Measurements from ENCODE around the gene KCNQ1.

The KCNQ1 gene

GRCh38 chr11:2747248-2748027, 302.6 kb downstream of the KCNQ1 start:
- Histone ChIP-seq H3K9ac (ENCODE audit: low read depth in 1 of 2, low read length in 2 of 2) (no peak overlapping the region), H3K4me1 (ENCODE audit: control insufficient read depth in 2 of 2, insufficient read depth in 2 of 2, low read length in 2 of 2) (no peaks in the 10 kb centered on the region), H3K4me3 (ENCODE audit: low read length in 2 of 2) (no peak overlapping the region), H3K27me3 (ENCODE audit: control insufficient read depth in 2 of 2, insufficient read depth in 2 of 2, low read length in 2 of 2) (no peaks in the 10 kb centered on the region), H3K27ac (ENCODE audit: low read depth in 2 of 2, low read length in 2 of 2) (no peak overlapping the region), H3K9me3 (ENCODE audit: control insufficient read depth in 2 of 2, low read length in 2 of 2) (no peaks in the 10 kb centered on the region), H3K36me3 (ENCODE audit: control insufficient read depth in 2 of 2, insufficient read depth in 2 of 2, low read length in 2 of 2) (no peaks in the 10 kb centered on the region)

GRCh38 chr11:2748061-2748813, 303.4 kb downstream of the KCNQ1 start:
- no peak overlapping the region for H3K9ac ChIP-seq (ENCODE audit: low read depth in 1 of 2, low read length in 2 of 2)
- no peak overlapping the region for H3K27ac ChIP-seq (ENCODE audit: low read depth in 2 of 2, low read length in 2 of 2)
- no peaks in the 10 kb centered on the region for H3K9me3 ChIP-seq (ENCODE audit: control insufficient read depth in 2 of 2, low read length in 2 of 2)
- H3K27me3 ChIP-seq (ENCODE audit: control insufficient read depth in 2 of 2, insufficient read depth in 2 of 2, low read length in 2 of 2), result no peaks in the 10 kb centered on the region
- H3K4me3 ChIP-seq (ENCODE audit: low read length in 2 of 2), result no peak overlapping the region
- no peaks in the 10 kb centered on the region for H3K36me3 ChIP-seq (ENCODE audit: control insufficient read depth in 2 of 2, insufficient read depth in 2 of 2, low read length in 2 of 2)
- H3K4me1 ChIP-seq (ENCODE audit: control insufficient read depth in 2 of 2, insufficient read depth in 2 of 2, low read length in 2 of 2), result no peaks in the 10 kb centered on the region

- Histone ChIP-seq H3K9ac (ENCODE audit: low read depth in 1 of 2, low read length in 2 of 2) (no peak overlapping the region), H3K9me3 (ENCODE audit: control insufficient read depth in 2 of 2, low read length in 2 of 2) (no peaks in the 10 kb centered on the region), H3K27ac (ENCODE audit: low read depth in 2 of 2, low read length in 2 of 2) (no peak overlapping the region), H3K36me3 (ENCODE audit: control insufficient read depth in 2 of 2, insufficient read depth in 2 of 2, low read length in 2 of 2) (no peaks in the 10 kb centered on the region), H3K4me3 (ENCODE audit: low read length in 2 of 2) (no peak overlapping the region), H3K4me1 (ENCODE audit: control insufficient read depth in 2 of 2, insufficient read depth in 2 of 2, low read length in 2 of 2) (no peaks in the 10 kb centered on the region), H3K27me3 (ENCODE audit: control insufficient read depth in 2 of 2, insufficient read depth in 2 of 2, low read length in 2 of 2) (no peaks in the 10 kb centered on the region)
Observed at GRCh38 chr11:2748814-2749554, 304.2 kb downstream of the KCNQ1 start.

- Histone ChIP-seq H3K27ac (ENCODE audit: low read depth in 2 of 2, low read length in 2 of 2) (no peak overlapping the region), H3K9me3 (ENCODE audit: control insufficient read depth in 2 of 2, low read length in 2 of 2) (no peaks in the 10 kb centered on the region), H3K4me1 (ENCODE audit: control insufficient read depth in 2 of 2, insufficient read depth in 2 of 2, low read length in 2 of 2) (no peaks in the 10 kb centered on the region), H3K9ac (ENCODE audit: low read depth in 1 of 2, low read length in 2 of 2) (no peak overlapping the region), H3K36me3 (ENCODE audit: control insufficient read depth in 2 of 2, insufficient read depth in 2 of 2, low read length in 2 of 2) (no peaks in the 10 kb centered on the region), H3K27me3 (ENCODE audit: control insufficient read depth in 2 of 2, insufficient read depth in 2 of 2, low read length in 2 of 2) (no peaks in the 10 kb centered on the region), H3K4me3 (ENCODE audit: low read length in 2 of 2) (no peak overlapping the region)
Observed at GRCh38 chr11:2750101-2750681, 305.4 kb downstream of the KCNQ1 start.

GRCh38 chr11:2750682-2751522, 306.1 kb downstream of the KCNQ1 start:
- no peaks in the 10 kb centered on the region for H3K9me3 ChIP-seq (ENCODE audit: control insufficient read depth in 2 of 2, low read length in 2 of 2)
- H3K36me3 ChIP-seq (ENCODE audit: control insufficient read depth in 2 of 2, insufficient read depth in 2 of 2, low read length in 2 of 2), result no peaks in the 10 kb centered on the region
- H3K27ac ChIP-seq (ENCODE audit: low read depth in 2 of 2, low read length in 2 of 2), result no peak overlapping the region
- H3K4me1 ChIP-seq (ENCODE audit: control insufficient read depth in 2 of 2, insufficient read depth in 2 of 2, low read length in 2 of 2), result no peaks in the 10 kb centered on the region
- H3K27me3 ChIP-seq (ENCODE audit: control insufficient read depth in 2 of 2, insufficient read depth in 2 of 2, low read length in 2 of 2), result no peaks in the 10 kb centered on the region
- H3K4me3 ChIP-seq (ENCODE audit: low read length in 2 of 2), result no peak overlapping the region
- no peak overlapping the region for H3K9ac ChIP-seq (ENCODE audit: low read depth in 1 of 2, low read length in 2 of 2)

GRCh38 chr11:2751523-2752203, 306.9 kb downstream of the KCNQ1 start:
- H3K27me3 ChIP-seq (ENCODE audit: control insufficient read depth in 2 of 2, insufficient read depth in 2 of 2, low read length in 2 of 2), result no peaks in the 10 kb centered on the region
- no peaks in the 10 kb centered on the region for H3K36me3 ChIP-seq (ENCODE audit: control insufficient read depth in 2 of 2, insufficient read depth in 2 of 2, low read length in 2 of 2)
- no peak overlapping the region for H3K9ac ChIP-seq (ENCODE audit: low read depth in 1 of 2, low read length in 2 of 2)
- H3K9me3 ChIP-seq (ENCODE audit: control insufficient read depth in 2 of 2, low read length in 2 of 2), result no peaks in the 10 kb centered on the region
- no peaks in the 10 kb centered on the region for H3K4me1 ChIP-seq (ENCODE audit: control insufficient read depth in 2 of 2, insufficient read depth in 2 of 2, low read length in 2 of 2)
- no peak overlapping the region for H3K27ac ChIP-seq (ENCODE audit: low read depth in 2 of 2, low read length in 2 of 2)
- no peak overlapping the region for H3K4me3 ChIP-seq (ENCODE audit: low read length in 2 of 2)

GRCh38 chr11:2752204-2752770, 307.5 kb downstream of the KCNQ1 start:
- H3K4me1 ChIP-seq (ENCODE audit: control insufficient read depth in 2 of 2, insufficient read depth in 2 of 2, low read length in 2 of 2), result no peaks in the 10 kb centered on the region
- H3K36me3 ChIP-seq (ENCODE audit: control insufficient read depth in 2 of 2, insufficient read depth in 2 of 2, low read length in 2 of 2), result no peaks in the 10 kb centered on the region
- no peak overlapping the region for H3K27ac ChIP-seq (ENCODE audit: low read depth in 2 of 2, low read length in 2 of 2)
- H3K27me3 ChIP-seq (ENCODE audit: control insufficient read depth in 2 of 2, insufficient read depth in 2 of 2, low read length in 2 of 2), result no peaks in the 10 kb centered on the region
- H3K4me3 ChIP-seq (ENCODE audit: low read length in 2 of 2), result no peak overlapping the region
- H3K9me3 ChIP-seq (ENCODE audit: control insufficient read depth in 2 of 2, low read length in 2 of 2), result no peaks in the 10 kb centered on the region
- H3K9ac ChIP-seq (ENCODE audit: low read depth in 1 of 2, low read length in 2 of 2), result no peak overlapping the region

- no peaks in the 10 kb centered on the region for H3K4me1 ChIP-seq (ENCODE audit: control insufficient read depth in 2 of 2, insufficient read depth in 2 of 2, low read length in 2 of 2)
- H3K27me3 ChIP-seq (ENCODE audit: control insufficient read depth in 2 of 2, insufficient read depth in 2 of 2, low read length in 2 of 2), result no peaks in the 10 kb centered on the region
- no peak overlapping the region for H3K4me3 ChIP-seq (ENCODE audit: low read length in 2 of 2)
- H3K9me3 ChIP-seq (ENCODE audit: control insufficient read depth in 2 of 2, low read length in 2 of 2), result no peaks in the 10 kb centered on the region
- no peaks in the 10 kb centered on the region for H3K36me3 ChIP-seq (ENCODE audit: control insufficient read depth in 2 of 2, insufficient read depth in 2 of 2, low read length in 2 of 2)
- H3K9ac ChIP-seq (ENCODE audit: low read depth in 1 of 2, low read length in 2 of 2), result no peak overlapping the region
- no peak overlapping the region for H3K27ac ChIP-seq (ENCODE audit: low read depth in 2 of 2, low read length in 2 of 2)
Observed at GRCh38 chr11:2752923-2753322, 308.1 kb downstream of the KCNQ1 start.

GRCh38 chr11:2754008-2754407, 309.2 kb downstream of the KCNQ1 start:
- Histone ChIP-seq H3K36me3 (ENCODE audit: control insufficient read depth in 2 of 2, insufficient read depth in 2 of 2, low read length in 2 of 2) (no peaks in the 10 kb centered on the region), H3K9ac (ENCODE audit: low read depth in 1 of 2, low read length in 2 of 2) (no peak overlapping the region), H3K27ac (ENCODE audit: low read depth in 2 of 2, low read length in 2 of 2) (no peak overlapping the region), H3K27me3 (ENCODE audit: control insufficient read depth in 2 of 2, insufficient read depth in 2 of 2, low read length in 2 of 2) (no peaks in the 10 kb centered on the region), H3K4me3 (ENCODE audit: low read length in 2 of 2) (no peak overlapping the region), H3K9me3 (ENCODE audit: control insufficient read depth in 2 of 2, low read length in 2 of 2) (no peaks in the 10 kb centered on the region), H3K4me1 (ENCODE audit: control insufficient read depth in 2 of 2, insufficient read depth in 2 of 2, low read length in 2 of 2) (no peaks in the 10 kb centered on the region)

Measured in mucosa of rectum (tissue), 2 donors.